EL (cell line): ENCODE data around the gene MBD5.

ENCODE experiments used
- DNase-seq: peaks from one replicate; pipeline ENCODE4 v3.0.0-alpha.2; 2016

Gene MBD5

DNA sequence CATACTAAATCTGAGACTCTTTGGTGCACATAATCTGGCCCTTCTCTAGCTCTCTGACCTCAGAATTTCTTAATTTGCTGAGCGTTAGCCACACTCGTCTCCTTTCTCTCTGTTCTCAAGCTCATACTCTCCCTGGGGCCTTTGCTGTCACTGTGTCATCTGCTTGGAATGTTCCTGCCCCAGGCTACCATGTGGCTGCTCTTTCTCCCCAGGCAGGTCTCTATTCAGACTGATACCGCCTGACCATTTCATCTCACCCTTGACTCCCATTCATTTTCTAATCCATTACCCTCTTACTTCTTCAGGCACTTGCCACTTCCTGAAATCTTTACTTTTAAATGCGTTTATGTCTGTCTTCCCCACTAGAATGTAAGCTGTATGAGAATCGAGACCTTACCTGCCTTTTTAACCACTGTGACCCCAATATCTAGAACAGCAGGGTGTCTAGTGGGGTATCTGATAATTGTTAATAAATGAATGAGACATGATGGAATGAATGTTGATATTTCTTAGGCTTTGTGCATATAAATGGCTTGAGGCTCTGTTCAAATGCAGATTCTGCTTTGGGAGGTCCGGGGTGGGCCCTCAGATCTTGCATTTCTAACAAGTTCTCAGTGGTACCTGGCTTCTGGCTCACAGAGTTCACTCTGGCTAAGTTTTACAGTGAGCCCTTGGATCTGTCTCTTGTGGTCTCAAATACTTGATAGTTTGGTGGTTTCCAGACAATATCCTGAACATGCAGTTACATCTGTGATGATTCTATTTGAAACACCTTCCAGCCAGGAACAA, 533.8 kb downstream of the MBD5 start:
- DNase-seq, result peak; percentile 76

- DNase-seq, result no peak
Observed at GRCh38 chr2:148555622-148556294, 534.9 kb downstream of the MBD5 start.

DNA sequence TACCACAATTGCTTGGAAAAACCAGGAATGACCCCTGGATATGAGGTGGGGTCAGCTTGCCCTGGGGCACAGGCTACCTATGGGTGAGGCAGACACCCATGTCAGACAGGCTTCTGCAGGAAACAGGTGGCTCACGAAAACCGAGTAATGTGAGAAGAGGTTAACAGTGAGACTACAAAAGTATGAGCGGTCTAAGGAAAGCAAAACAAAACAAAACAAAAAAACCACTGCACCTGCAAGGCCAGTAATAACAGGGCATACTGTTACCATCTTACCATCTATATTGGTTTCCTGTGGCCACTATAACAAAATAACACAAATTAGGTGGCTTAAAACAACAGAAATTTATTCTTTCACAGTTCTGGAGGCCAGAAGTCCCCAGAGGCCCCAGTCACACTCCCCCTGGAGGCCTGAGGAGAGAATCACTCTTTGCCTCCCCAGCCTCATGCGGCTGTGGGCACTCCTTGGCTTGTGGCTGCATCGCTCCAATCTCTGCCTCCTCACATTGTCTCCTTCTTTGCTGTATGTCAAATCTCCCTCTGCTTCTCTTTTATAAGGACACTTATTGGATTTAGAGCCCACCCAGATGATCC, 537.0 kb downstream of the MBD5 start:
- no peak for DNase-seq

DNA sequence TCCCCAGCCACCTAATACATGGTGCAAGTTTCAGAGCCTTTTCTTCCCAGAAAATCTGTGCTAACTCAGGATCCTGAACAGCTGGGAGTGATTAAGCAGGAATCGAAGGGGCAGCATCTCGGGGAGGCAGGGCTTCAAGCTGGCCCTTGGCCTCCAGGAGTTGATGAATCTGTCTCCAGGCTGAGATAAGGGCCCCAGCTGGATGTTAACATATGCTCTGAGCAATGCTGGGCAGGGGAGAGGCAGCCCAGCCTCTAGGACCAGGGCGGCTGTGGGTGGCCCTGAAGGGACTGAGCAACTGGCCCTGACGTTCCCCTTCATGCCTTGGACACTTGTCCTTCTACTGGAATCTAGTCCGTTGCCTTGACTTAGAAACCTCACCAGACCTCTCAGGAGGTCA, 539.6 kb downstream of the MBD5 start:
- peak; percentile 15 for DNase-seq

- DNase-seq, result no peak
Observed at GRCh38 chr2:148561389-148561788, 540.5 kb downstream of the MBD5 start.

GRCh38 chr2:148565272-148565894, 544.5 kb downstream of the MBD5 start:
- peak; percentile 30 for DNase-seq
